HepG2 (cell line): ENCODE data around the gene LRRC15. TPM values are rescaled to one million over a fixed set of nuclear protein-coding genes. Genes with fewer than 3 reads are reported as not detected.

Experiments used
- GABPB1 ChIP-seq: IDR thresholded peaks from 2 replicates; pipeline ENCODE4 v1.6.1; 2016; ENCODE audit warnings: mild to moderate bottlenecking, missing genetic modification reagents, moderate library complexity, missing compliant biosample characterization
- HNF4A ChIP-seq: sonication (generic); formaldehyde crosslinking; IDR thresholded peaks from 2 replicates; pipeline ENCODE4 v1.4.0; 2020; ENCODE audit warnings: missing genetic modification reagents
- MTF2 ChIP-seq: sonication (generic); formaldehyde crosslinking; IDR thresholded peaks from 2 replicates; pipeline ENCODE4 v1.5.0; 2020; ENCODE audit warnings: missing genetic modification reagents, borderline replicate concordance
- NCOR1 ChIP-seq: fragments of 200-600 bp; sonication (generic); IDR thresholded peaks from 2 replicates; pipeline ENCODE4 v1.7.0; 2017; ENCODE audit warnings: antibody characterized with exemption, low read length, borderline replicate concordance
- SALL1 ChIP-seq: sonication (generic); formaldehyde crosslinking; IDR thresholded peaks from 2 replicates; pipeline ENCODE4 v1.8.0; 2022; ENCODE audit warnings: mild to moderate bottlenecking, missing genetic modification reagents
- SP5 ChIP-seq: IDR thresholded peaks from 2 replicates; pipeline ENCODE4 v1.6.1; 2016; ENCODE audit warnings: low read depth, borderline replicate concordance
- ZFY ChIP-seq: sonication (generic); formaldehyde crosslinking; IDR thresholded peaks from 2 replicates; pipeline ENCODE4 v1.4.0; 2020; ENCODE audit warnings: missing genetic modification reagents
- ZNF678 ChIP-seq: sonication (generic); formaldehyde crosslinking; IDR thresholded peaks from 2 replicates; pipeline ENCODE4 v1.4.0; 2020; ENCODE audit warnings: mild to moderate bottlenecking, missing genetic modification reagents
- polyA plus RNA-seq, 8 experiments: library from polyadenylated mRNA; depleted of rRNA in 3 of 8; stranded (reverse) in 7 of 8; unstranded in 1 of 8; fragments of >200 nt; fragmentation: Illumina TruSeq in 4 of 8; extraction: Trizol in 4 of 8; gene quantifications; 2 replicates each; pipeline versions ENCODE4 v1.2.1 to v1.2.3, GENCODE V29; 2011 to 2016; ENCODE audit warnings: low read depth in 4 of 8, missing spikeins in 1 of 8, mixed read lengths in 1 of 8; ENCODE audit not compliant: insufficient read depth in 1 of 8
- total RNA-seq, 5 experiments: library from RNA; depleted of rRNA; stranded (reverse); fragments of >200 nt; fragmentation: Illumina TruSeq; extraction: Trizol; gene quantifications; 2 replicates each; pipeline ENCODE4 v1.2.3, GENCODE V29; 2016; ENCODE audit warnings: low read depth in 1 of 5
- TF ChIP-seq, protein P1 (sequence below): sonication (generic); formaldehyde crosslinking; IDR thresholded peaks from 2 replicates; pipeline ENCODE4 v1.8.0; 2023; ENCODE audit warnings: mild to moderate bottlenecking, missing genetic modification reagents
- TF ChIP-seq, protein P2 (sequence below): sonication (generic); formaldehyde crosslinking; IDR thresholded peaks from 2 replicates; pipeline ENCODE4 v1.9.0; 2022; ENCODE audit warnings: low read depth, missing genetic modification reagents

The LRRC15 gene
- total and polyA plus RNA-seq, 2 of the 13 experiments (the other 11 are each of a cell fraction or from before 2014, with no cell fraction given), result not detected

- TF ChIP-seq ZNF678 (CRISPR knock-in tag) (no peak), SP5 (CRISPR knock-in tag) (0 out of 2 replicates have a peak, but pooled peaks have one; percentile 4), GABPB1 (peak; percentile 22; the same call in 1 of the 2 replicates), MTF2 (CRISPR knock-in tag) (no peak), ZFY (0 out of 2 replicates have a peak, but pooled peaks have one; percentile 13), NCOR1 (0 out of 2 replicates have a peak, but pooled peaks have one; percentile 46), SALL1 (CRISPR knock-in tag) (peak; percentile 5; the same call in 1 of the 2 replicates), HNF4A (CRISPR knock-in tag) (peak; percentile 62)
- TF ChIP-seq, protein P1, sequence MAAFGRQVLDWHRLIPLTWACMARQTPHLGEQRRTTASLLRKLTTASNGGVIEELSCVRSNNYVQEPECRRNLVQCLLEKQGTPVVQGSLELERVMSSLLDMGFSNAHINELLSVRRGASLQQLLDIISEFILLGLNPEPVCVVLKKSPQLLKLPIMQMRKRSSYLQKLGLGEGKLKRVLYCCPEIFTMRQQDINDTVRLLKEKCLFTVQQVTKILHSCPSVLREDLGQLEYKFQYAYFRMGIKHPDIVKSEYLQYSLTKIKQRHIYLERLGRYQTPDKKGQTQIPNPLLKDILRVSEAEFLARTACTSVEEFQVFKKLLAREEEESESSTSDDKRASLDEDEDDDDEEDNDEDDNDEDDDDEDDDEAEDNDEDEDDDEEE (CRISPR knock-in tag), result no peak
- TF ChIP-seq, protein P2, sequence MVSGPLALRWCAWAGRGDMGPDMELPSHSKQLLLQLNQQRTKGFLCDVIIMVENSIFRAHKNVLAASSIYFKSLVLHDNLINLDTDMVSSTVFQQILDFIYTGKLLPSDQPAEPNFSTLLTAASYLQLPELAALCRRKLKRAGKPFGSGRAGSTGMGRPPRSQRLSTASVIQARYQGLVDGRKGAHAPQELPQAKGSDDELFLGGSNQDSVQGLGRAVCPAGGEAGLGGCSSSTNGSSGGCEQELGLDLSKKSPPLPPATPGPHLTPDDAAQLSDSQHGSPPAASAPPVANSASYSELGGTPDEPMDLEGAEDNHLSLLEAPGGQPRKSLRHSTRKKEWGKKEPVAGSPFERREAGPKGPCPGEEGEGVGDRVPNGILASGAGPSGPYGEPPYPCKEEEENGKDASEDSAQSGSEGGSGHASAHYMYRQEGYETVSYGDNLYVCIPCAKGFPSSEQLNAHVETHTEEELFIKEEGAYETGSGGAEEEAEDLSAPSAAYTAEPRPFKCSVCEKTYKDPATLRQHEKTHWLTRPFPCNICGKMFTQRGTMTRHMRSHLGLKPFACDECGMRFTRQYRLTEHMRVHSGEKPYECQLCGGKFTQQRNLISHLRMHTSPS (CRISPR knock-in tag), result no peak
- TF ChIP-seq, all 625 proteins: peak for 14
Measured at GRCh38 chr3:194396539-194396858, 27.0 kb upstream of the LRRC15 start (continued).
